Fibroblast of lung (primary cell): Measurements from ENCODE around the gene RDH5. TPM values are rescaled to one million over a fixed set of nuclear protein-coding genes. Genes with fewer than 3 reads are reported as not detected.

ENCODE experiments used
- DNase-seq, 2 donors: peaks; one replicate each; pipeline versions ENCODE4 v3.0.0 to v3.0.0-alpha.2; 2010; ENCODE audit warnings: low read depth in 2 of 2
- H2AFZ ChIP-seq: 2 replicates; pipeline ENCODE4 v1.5.1; 2012; ENCODE audit warnings: low read length, control low read depth, inconsistent platforms
- H3K27ac ChIP-seq: 2 replicates; pipeline ENCODE4 v1.5.1; 2011; ENCODE audit warnings: low read length, control low read depth; ENCODE audit not compliant: insufficient read depth
- H3K27me3 ChIP-seq: 2 replicates; pipeline ENCODE4 v1.5.1; 2011; ENCODE audit warnings: mild to moderate bottlenecking, low read length; ENCODE audit not compliant: control insufficient read depth, insufficient read depth
- H3K36me3 ChIP-seq: 2 replicates; pipeline ENCODE4 v1.5.1; 2011; ENCODE audit warnings: low read length; ENCODE audit not compliant: control insufficient read depth, insufficient read depth
- H3K4me1 ChIP-seq: 2 replicates; pipeline ENCODE4 v1.5.1; 2011; ENCODE audit warnings: low read length; ENCODE audit not compliant: control insufficient read depth, insufficient read depth; ENCODE audit errors: extremely low read depth
- H3K4me2 ChIP-seq: 2 replicates; pipeline ENCODE4 v1.5.1; 2011; ENCODE audit warnings: low read length, control low read depth; ENCODE audit not compliant: insufficient read depth; ENCODE audit errors: extremely low read depth
- H3K4me3 ChIP-seq, 4 experiments: fragments of 200-600 bp in 1 of 4; sonication (generic) in 1 of 4; replicated peaks in 1 of 4; 2 replicates each; pipeline ENCODE4 v1.5.1; 2011 to 2016; ENCODE audit warnings: low read length in 4 of 4, low read depth in 3 of 4, mild to moderate bottlenecking in 3 of 4, control low read depth in 2 of 4, inconsistent platforms in 1 of 4, mixed read lengths in 1 of 4; ENCODE audit not compliant: insufficient read depth in 1 of 4; ENCODE audit errors: control extremely low read depth in 1 of 4
- H3K79me2 ChIP-seq: 2 replicates; pipeline ENCODE4 v1.5.1; 2012; ENCODE audit warnings: mild to moderate bottlenecking, low read length, inconsistent platforms; ENCODE audit not compliant: control insufficient read depth, insufficient read depth
- H3K9ac ChIP-seq: 2 replicates; pipeline ENCODE4 v1.5.1; 2011; ENCODE audit warnings: mild to moderate bottlenecking, low read length, control low read depth; ENCODE audit not compliant: insufficient read depth
- H3K9me3 ChIP-seq: 2 replicates; pipeline ENCODE4 v1.5.1; 2012; ENCODE audit warnings: low read depth, low read length; ENCODE audit not compliant: control insufficient read depth, insufficient read depth
- H4K20me1 ChIP-seq: 2 replicates; pipeline ENCODE4 v1.5.1; 2011; ENCODE audit warnings: low read length; ENCODE audit not compliant: control insufficient read depth, insufficient read depth; ENCODE audit errors: extremely low read depth
- CTCF ChIP-seq, 2 donors: IDR thresholded peaks in 1 of 2; conservative IDR thresholded peaks in 1 of 2; 1 replicate in 1 of 2; 2 replicates in 1 of 2; pipeline ENCODE4 v1.5.1; 2011 to 2012; ENCODE audit warnings: low read length in 2 of 2, control low read depth in 1 of 2, inconsistent platforms in 1 of 2, low read depth in 1 of 2, mild to moderate bottlenecking in 1 of 2
- EZH2 ChIP-seq: IDR thresholded peaks from 2 replicates; pipeline ENCODE4 v1.5.1; 2012; ENCODE audit warnings: low read length, control low read depth, mild to moderate bottlenecking; ENCODE audit errors: missing control alignments
- polyA plus RNA-seq, 2 donors: library from polyadenylated mRNA; depleted of rRNA in 1 of 2; stranded (reverse) in 1 of 2; unstranded in 1 of 2; fragments of >200 nt; gene quantifications; 2 replicates each; pipeline ENCODE4 v1.2.1, GENCODE V29; 2011 to 2012; ENCODE audit warnings: missing spikeins in 1 of 2
- total RNA-seq: library from RNA; depleted of rRNA; stranded (reverse); fragments of >200 nt; gene quantifications from 2 replicates; pipeline ENCODE4 v1.2.1, GENCODE V29; 2014

Gene RDH5
- total and polyA plus RNA-seq, 2 donors (not counting 1 experiment from before 2014, with no cell fraction given), result 16.7 to 49.2 TPM

DNA sequence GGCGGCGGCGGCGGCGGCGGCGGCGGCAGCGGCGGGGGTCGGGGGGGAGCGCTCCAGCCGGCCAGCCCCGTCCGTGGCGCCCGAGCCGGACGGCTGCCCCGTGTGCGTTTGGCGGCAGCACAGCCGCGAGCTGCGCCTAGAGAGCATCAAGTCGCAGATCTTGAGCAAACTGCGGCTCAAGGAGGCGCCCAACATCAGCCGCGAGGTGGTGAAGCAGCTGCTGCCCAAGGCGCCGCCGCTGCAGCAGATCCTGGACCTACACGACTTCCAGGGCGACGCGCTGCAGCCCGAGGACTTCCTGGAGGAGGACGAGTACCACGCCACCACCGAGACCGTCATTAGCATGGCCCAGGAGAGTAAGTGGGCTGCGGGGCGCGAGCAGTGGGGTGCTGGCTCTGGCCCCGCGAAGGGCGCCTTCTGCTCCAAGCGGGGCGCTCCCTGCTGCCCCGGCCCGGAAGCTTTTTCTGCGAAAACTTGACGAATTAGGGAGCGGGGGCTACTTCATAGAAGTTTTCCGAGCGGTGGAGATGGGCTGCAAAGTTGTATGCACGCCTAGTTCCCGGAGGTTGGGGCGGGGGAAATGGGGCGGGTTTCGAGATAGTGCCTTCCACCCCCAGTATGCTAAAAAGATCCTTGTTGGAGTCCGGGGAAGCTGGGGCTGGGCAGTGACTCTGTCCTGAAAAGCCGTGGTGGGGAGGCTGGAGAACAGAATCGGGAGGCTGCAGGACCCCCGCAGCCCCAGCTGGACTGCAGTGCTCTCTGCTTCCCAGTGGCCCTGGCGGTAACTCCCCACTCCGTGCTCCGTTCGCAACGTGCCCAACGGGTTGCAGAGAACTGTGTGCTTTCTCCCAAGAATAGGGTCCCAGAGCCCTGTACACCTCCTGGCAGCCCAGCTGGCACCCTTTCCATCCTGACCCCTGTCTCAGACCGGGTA lies 23.5 kb downstream of the RDH5 start:
- H3K27me3 ChIP-seq, result no peaks in the 10 kb centered on the region
- H3K79me2 ChIP-seq, result no peaks in the 10 kb centered on the region
- H3K4me1 ChIP-seq, result peaks cover 16% of the 10 kb centered on the region
- TF ChIP-seq EZH2 (no peak), CTCF (conservative IDR thresholded peaks at IDR 0.05 in 1 of 2, IDR thresholded peaks at IDR 0.05 in 1 of 2; ENCODE audit: low read depth in 1 of 2, low read length in 2 of 2) (no peak)
- peak overlapping the region; percentile 70 to 83 (median 74) for H3K4me3 ChIP-seq
- peak overlapping the region; percentile 63 for H3K9ac ChIP-seq
- DNase-seq, result peak; percentile 70 to 74
- no peaks in the 10 kb centered on the region for H4K20me1 ChIP-seq
- no peaks in the 10 kb centered on the region for H3K36me3 ChIP-seq
- H2AFZ ChIP-seq, result peak overlapping the region; percentile 50
- peak overlapping the region; percentile 24 for H3K27ac ChIP-seq
- no peaks in the 10 kb centered on the region for H3K9me3 ChIP-seq
- peak overlapping the region; percentile 96 for H3K4me2 ChIP-seq

GRCh38 chr12:55744340-55745030 lies 24.3 kb downstream of the RDH5 start:
- DNase-seq, result no peak
- H3K27ac ChIP-seq, result peak overlapping the region; percentile 24
- peak overlapping the region; percentile 70 to 83 (median 74) for H3K4me3 ChIP-seq
- H3K79me2 ChIP-seq, result no peaks in the 10 kb centered on the region
- no peak overlapping the region for H3K9ac ChIP-seq
- no peak overlapping the region for H2AFZ ChIP-seq
- no peaks in the 10 kb centered on the region for H3K27me3 ChIP-seq
- H3K9me3 ChIP-seq, result no peaks in the 10 kb centered on the region
- H3K36me3 ChIP-seq, result peaks cover 2% of the 10 kb centered on the region
- TF ChIP-seq EZH2, result no peak
- no peak for TF ChIP-seq CTCF (conservative IDR thresholded peaks at IDR 0.05 in 1 of 2, IDR thresholded peaks at IDR 0.05 in 1 of 2; ENCODE audit: low read depth in 1 of 2, low read length in 2 of 2)
- peak overlapping the region; percentile 96 for H3K4me2 ChIP-seq
- peaks cover 16% of the 10 kb centered on the region for H3K4me1 ChIP-seq
- no peaks in the 10 kb centered on the region for H4K20me1 ChIP-seq
